GM21723 (cell line): ENCODE measurements around the gene GINS2.

Source experiments
- ATAC-seq: cut with Tn5 transposase; IDR thresholded peaks from one replicate; pipeline ENCODE4 v1.9.1; 2021; ENCODE audit warnings: mild to moderate bottlenecking, moderate library complexity; ENCODE audit not compliant: unreplicated experiment

The GINS2 gene

GRCh38 chr16:85716680-85717038 lies 27.9 kb upstream of the GINS2 start:
- no peak for ATAC-seq

DNA sequence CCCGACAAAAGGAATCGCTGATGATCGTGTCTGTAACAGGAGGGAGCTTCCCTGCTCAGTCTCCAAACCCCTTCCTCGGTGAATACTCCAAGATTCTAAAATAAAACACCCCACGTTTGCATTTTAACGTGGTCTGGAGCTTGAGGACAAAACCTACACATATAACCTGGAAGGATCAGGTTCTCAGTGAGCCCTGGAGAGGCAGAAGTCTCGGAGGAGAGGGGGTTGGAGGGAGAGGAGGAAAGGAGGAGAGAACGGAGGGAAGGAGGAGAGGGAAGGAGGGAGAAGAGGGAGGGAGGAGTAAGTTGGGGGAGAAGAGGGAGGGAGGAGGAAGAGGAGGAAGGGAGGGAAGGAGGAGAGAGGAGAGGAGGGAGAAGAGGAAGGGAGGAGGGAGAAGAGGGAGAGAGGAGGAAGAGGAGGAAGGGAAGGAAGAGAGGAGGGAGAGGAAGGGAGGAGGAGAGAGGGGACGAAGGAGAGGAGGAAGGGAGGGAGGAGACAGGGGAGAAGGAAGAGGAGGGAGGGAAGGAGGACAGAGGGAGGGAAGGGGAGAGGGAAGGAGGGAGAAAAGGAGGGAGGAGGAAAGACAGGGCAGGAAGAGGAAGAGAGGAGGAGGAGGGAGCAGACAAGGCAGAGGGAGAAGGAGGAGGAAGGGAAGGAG lies 27.4 kb upstream of the GINS2 start:
- no peak for ATAC-seq

DNA sequence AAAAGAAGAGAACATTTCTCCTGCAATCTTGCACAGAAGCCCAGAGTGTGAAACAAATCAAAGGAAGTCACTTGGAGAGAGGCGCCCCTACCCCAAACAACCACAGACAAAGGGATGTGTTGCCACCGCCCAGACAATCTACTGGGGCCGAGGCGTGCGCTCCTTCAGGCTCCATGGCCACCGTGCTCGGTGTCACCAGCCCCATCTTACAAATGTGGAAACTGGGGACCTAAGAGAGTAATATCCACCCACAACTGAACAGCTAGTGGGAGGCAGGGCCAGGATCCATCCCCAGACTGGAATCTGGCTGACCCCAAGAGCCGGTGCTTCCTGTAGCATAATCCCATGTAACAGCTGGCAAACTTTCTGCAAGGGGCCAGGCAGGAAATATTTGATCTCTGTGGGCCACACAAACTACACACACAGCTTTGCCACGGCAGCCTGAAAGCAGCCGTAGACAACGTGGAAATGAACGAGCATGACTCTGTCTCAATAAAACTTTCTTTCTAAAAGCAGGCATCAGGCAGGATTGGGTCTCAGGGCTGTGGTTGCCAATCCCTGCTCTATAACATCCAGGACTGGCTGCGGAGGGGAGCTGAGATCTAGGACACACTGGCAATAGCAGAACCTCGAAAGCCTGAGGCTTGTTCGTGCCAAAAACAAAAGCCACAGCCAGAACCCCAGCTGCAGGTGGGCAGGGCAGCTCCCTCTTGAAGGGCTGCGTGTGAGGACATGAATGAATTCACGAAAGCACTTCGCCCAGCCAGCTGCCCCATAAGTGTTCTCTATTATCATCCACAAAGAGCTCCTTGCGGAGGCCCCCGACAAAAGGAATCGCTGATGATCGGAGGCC lies 26.6 kb upstream of the GINS2 start:
- no peak for ATAC-seq

DNA sequence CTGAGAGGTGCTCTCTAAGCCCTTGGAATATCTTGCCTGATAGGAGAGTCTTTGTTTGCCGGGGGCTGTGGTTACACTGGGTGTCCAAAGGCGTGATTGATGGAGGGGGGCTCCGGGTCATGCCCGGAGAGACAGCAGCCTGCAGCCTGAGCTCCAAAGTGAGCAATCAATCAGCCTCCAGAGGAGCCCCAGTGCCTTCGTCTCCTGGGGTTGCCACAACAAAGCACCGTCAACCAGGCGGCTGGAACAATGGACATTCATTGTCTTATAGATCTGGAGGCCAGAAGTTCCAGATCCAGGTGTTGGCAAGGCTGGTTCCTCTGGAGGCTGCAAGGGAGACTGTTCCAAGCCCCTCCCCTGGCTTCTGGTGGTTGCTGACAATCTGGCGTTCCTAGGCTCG lies 24.0 kb upstream of the GINS2 start:
- ATAC-seq = no peak

DNA sequence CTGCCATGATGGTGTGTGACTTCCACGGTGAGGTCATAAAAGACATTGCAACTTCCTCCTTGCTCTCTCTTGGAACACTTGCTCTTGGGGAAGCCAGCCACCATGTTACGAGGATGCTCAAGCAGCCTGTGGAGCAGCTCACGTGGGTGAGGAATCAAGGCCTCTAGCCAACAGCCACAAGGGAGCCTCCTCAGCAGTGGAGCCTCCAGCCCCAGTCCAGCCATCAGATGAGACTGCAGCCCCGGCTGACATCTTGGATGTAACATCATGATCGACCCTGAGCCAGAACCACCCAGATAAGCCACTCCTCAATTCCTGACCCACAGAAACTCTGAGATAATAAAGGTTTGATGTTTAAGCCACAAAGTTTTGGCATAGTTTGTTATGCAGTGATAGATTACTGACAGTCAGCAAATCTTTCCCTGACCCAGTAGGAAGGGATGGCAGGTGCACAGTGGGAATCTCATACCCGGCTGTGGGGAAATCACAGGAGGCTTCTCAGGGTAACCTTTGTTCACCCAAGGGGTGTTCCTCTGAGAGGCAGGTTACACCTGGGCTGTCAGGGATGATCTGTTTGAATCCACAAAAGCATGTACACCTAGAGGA lies 23.3 kb upstream of the GINS2 start:
- ATAC-seq = no peak

GRCh38 chr16:85710732-85711131 lies 22.0 kb upstream of the GINS2 start:
- ATAC-seq = no peak

- no peak for ATAC-seq
Measured at GRCh38 chr16:85709766-85710585, 21.2 kb upstream of the GINS2 start.

DNA sequence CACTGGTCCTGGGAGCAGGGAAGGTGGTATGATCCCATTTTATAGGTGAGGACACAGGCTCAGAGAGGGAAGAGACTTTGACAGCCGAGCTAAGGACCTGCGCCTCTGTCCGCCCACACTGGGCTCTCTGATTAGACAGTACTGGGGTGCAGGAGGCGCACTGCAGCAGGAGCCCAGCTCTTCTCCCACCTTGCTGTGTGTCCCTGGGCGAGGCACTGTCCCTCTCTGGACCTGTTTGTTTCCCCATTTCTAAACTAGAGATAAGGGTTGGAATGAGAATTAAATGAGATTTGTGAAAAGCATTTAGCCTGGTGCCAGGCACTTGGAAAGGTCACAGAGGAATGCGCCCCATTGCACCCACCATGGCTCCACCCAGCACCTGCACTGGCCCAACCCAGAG lies 19.6 kb upstream of the GINS2 start:
- no peak for ATAC-seq

GRCh38 chr16:85707528-85708095 lies 18.9 kb upstream of the GINS2 start:
- no peak for ATAC-seq

DNA sequence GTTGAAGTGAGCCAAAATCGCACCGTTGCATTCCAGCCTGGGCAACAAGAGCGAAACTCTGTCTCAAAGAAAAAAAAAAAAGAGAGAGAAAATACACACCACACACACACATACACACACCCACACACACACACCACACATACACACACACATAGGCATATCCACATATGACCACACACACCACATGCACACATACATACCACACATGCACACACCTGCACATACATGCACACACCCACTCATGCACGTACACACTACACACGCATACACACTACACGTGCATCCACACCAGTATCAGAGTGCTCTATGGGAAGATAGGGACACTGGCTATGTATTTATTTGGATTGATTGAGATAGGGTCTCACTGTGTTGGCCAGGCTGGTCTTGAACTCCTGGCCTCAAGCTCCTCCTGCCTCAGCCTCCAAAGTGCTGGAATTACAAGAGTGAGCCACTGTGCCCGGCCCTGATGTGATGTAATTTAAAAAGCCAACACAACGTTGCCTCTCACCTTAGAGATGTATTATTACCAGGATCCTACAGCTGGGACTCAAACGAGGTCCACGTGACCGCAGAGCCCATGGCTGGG lies 17.8 kb upstream of the GINS2 start:
- no peak for ATAC-seq

GRCh38 chr16:85704900-85705846 lies 16.4 kb upstream of the GINS2 start:
- no peak for ATAC-seq

DNA sequence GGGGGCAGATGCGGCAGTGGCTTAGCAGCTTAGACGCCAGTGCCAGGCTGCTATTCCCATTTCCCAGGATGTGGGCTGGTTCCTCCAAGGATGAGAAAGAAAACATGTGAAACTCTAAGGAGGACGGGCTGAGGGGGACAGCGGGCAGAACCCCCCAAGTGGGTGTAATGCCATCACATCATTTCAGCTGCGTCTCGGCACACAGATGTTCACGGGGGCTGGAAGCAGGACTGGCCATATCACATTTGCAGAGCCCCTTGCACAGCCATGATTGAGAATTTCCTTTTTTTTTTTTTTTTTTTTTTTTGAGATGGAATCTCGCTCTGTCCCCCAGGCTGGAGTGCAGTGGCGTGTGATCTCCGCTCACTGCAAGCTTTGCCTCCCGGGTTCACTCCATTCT lies 15.3 kb upstream of the GINS2 start:
- ATAC-seq = no peak

DNA sequence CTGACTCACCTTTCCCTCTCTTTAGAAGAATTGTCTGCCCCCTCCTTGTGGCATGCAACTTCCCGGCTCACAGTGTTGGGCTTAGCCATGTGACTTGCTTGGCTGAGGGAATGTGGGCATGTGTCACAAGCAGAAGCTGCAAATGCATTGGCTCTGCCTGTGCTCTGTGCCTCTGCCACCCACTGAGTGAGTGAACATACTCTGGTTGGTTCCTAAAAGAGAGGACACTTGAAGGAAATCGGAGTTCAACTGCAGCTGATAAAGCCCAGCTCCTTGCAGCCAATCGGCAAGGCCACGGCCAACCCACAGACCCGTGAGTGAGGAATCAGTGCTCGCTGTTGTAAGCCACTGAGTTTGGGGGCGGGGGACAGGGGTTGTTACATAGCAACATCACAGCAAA lies 10.9 kb upstream of the GINS2 start:
- ATAC-seq = no peak

DNA sequence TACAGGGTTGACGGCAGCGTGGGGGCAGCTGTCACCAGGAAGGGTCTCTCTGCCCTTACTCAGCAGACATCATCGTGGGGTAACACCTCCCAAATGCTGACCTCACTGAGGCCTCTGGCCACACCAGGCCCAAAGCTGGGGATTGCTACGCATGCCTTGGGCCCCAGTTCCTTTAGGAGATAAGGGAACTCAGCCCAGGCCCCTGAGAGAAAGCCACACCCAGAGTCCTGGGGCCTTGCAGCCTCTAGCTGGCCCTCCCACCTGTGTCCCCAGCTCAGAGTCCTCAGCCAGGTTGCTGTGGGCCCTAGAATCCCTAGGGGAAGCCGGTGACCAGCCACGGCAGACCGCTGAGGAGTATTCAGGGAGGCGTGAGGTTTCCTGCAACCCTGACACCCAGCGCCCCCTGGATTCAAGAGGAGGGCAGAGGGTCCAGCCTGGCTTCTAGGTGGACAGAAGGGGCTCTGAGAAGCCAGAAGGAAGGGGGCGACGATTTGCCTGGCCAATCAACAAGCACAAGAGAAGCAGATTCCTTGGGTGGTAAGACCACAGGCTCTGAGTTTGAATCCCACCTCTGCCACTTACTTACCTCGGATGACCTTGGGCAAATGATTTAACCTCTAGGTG lies 10.3 kb upstream of the GINS2 start:
- no peak for ATAC-seq

DNA sequence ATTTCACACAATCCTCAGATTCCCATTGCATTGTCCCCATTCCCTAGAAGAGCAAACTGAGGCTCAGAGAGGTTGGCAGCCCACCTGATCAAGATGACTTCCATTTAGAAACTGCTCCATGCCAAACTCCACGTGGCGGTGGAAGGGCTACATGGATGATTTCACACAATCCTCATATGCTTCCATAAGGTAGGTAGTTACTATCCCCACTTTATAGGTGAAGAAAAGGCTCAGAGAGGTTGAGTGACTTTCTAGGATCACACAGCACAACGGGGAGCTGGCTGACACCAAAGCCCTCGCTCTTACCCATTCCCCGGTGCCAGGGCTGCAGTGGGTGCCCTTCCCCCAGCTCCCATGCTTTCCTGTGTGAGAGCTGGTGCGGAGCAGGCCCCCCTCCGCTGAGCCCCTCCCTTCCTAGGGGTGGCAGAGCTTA lies 9.7 kb upstream of the GINS2 start:
- no peak for ATAC-seq

GRCh38 chr16:85697431-85697830 lies 8.7 kb upstream of the GINS2 start:
- no peak for ATAC-seq

- ATAC-seq = no peak
Measured at GRCh38 chr16:85696781-85697180, 8.0 kb upstream of the GINS2 start.

- no peak for ATAC-seq
Measured at GRCh38 chr16:85695196-85696128, 6.7 kb upstream of the GINS2 start.
